GM10248 (cell line): ENCODE data around the gene MCEMP1.

Experiments
- CTCF ChIA-PET: fragments of 300-600 bp; sonication (Branson Sonifier 250); formaldehyde crosslinking; extraction: SDS; loops from one replicate; lab custom pipeline; 2021; ENCODE audit warnings: antibody characterized with exemption; lab: Yijun Ruan, JAX
- POLR2A ChIA-PET: fragments of 350-650 bp; sonication (Branson Sonifier 250); formaldehyde crosslinking; extraction: SDS; loops from one replicate; lab custom pipeline; 2020; ENCODE audit warnings: antibody characterized with exemption; lab: Yijun Ruan, JAX
- DNase-seq: peaks from one replicate; pipeline ENCODE4 v3.0.0; 2012; ENCODE audit errors: extremely low spot score
- CTCF ChIP-seq: IDR thresholded peaks from 2 replicates; pipeline ENCODE4 v1.5.1; 2012; ENCODE audit warnings: mild to moderate bottlenecking, low read depth; ENCODE audit errors: extremely low read depth, missing control alignments, control extremely low read depth

MCEMP1 gene

DNA sequence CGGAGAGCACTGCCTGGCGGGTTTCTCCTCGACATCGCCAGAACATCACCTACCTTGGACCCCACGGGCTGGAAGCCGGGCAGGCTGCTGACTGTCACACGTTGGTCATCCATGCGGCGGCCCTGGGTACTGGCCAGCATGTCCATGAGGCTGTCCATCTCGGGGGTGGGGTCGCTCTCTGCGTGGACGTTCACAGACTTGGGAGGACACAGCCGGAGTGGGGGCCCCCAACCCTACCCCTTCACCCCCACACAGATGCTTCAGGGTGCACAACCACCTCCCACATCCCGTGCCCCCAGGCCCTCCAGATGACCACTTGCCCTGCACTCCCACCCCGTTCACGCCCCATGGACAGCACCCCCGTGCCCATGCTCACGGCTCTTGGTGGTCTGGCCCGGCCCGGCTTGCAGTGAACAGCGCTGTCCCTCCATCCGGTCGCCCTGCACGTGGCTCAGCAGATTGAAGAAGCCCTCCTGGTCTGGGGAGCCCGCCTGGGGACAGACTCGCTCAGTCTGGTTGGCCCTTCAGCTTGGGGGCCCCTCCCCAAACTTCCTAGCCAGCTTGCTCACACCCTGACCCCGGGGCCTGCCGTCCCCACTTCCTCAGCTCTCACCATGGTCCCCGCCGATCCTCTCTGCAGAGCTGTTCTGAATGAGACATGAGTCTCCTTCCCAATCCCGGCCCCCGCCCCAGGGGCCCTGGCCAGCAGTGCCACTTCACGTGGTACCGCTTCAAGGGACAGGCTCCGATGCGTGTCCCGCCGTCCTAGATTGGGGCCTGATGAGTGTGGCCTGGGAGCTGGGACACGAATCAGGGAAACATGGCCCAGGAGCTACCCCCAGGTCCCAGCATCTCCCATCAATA, 44.3 kb upstream of the MCEMP1 start:
- no peak for TF ChIP-seq CTCF
- DNase-seq: no peak
- CTCF ChIA-PET: interaction anchor here (1.1 to 3.9 kb wide), 4 partner anchors 20 to 237 kb away, joined by 4 to 12 read pairs (median 6); partner anchors contain the start of gene TRAPPC5
- POLR2A ChIA-PET: no interaction called here

DNA sequence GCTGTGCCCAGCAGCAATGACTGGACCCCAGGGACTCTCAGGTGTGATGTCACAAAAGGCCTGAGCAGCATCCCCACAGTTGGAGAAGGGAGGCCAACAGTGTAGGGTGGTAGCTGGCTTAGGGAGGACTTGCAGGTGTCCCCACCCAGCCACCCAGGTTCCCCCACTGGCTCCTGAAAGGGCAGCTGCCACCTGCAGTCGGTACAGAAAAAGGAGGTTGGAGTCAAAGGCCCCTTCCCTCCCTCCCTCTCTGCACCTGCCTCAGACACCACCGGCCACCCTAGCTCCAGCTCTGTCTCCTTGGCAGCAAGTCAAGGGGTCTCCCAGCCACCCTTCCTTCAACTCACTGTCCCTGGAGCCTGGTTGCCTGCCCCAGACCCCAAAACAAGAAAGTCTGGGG, 43.2 kb upstream of the MCEMP1 start, which contains the start of gene PCP2:
TSS of gene PCP2 (minus strand) at position 22 of the 400 bp plus-strand sequence. CDS start 262 bp downstream, outside the sequence.
- no peak for TF ChIP-seq CTCF
- no peak for DNase-seq
- CTCF ChIA-PET: interaction anchor here (1.1 to 3.9 kb wide), 4 partner anchors 19 to 236 kb away, joined by 4 to 12 read pairs (median 6); partner anchors contain the start of gene TRAPPC5
- POLR2A ChIA-PET: interaction anchor here (1.1 kb wide), 1 partner anchor 8 kb away, joined by 3 read pairs; no protein-coding TSS in a partner anchor

GRCh38 chr19:7635670-7636069, 41.2 kb upstream of the MCEMP1 start:
- CTCF ChIA-PET: interaction anchor here (1.0 to 3.9 kb wide), 5 partner anchors 17 to 227 kb away, joined by 3 to 12 read pairs (median 6); partner anchors contain the start of gene TRAPPC5
- POLR2A ChIA-PET: interaction anchor here (0.6 to 1.0 kb wide), 3 partner anchors 49 to 549 kb away, joined by 3 to 4 read pairs (median 3); no protein-coding TSS in a partner anchor
- DNase-seq: no peak
- no peak for TF ChIP-seq CTCF

DNA sequence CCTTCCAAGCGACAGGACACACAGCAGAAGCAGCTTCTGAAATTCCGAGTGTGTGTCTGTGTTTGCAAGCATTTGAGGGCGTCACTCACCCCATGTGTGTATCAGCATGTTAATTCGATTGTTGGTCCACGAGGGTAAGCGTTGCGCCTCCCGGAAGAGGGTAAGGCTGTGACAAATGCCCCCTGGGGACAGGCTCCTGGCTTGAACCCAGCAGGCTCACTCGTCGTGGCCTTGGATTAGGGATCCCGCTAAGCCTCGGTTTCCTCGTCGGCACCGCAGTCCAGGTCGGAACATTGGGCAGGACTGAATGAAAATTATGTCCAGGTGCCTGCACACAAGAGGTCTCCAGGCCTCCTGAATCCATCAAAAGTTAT, 40.6 kb upstream of the MCEMP1 start:
- no peak for DNase-seq
- ChIA-PET CTCF (interaction anchor here (1.2 to 2.9 kb wide), 2 partner anchors 163 to 226 kb away, joined by 3 to 11 read pairs; no protein-coding TSS in a partner anchor), POLR2A (interaction anchor here (0.7 kb wide), 1 partner anchor 254 kb away, joined by 3 read pairs; no protein-coding TSS in a partner anchor)
- TF ChIP-seq CTCF: no peak

DNA sequence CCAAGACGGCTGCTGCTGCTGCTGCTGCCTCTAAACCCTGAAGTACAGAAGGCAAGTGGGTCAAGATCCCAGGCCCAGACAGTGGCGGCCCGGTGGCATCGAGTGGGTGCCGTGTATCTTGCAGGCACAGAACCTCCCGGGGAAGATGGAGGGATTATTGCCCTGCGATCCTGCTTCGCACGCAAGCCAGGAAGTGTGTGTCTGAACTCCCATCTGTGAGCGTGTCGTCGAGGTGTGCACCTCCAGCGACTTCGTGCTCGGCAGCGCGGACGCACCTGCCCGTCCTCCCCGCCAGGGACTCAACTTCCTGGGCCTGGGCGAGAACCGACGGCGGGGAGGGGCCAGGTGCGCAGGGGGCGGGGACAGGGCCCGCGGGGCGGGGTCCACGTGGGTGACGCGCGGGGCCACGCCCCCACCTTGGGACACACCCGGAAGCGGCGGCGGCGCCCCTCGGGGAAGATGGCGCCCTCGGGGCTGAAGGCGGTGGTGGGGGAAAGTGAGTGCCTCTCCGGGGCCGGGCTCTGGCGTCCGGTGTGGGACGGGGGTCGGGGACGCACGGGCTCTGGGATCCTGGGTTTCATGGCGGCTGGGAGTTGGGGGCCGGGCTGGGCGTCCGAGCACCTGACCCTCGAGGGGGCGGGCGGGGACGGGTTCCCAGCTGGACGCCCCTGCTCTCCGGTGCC, 40.1 kb upstream of the MCEMP1 start, which contains the start of gene STXBP2:
TSS of gene STXBP2 (plus strand) at position 420 of the 683 bp plus-strand sequence. CDS start at position 460, 40 bp downstream.
- CTCF ChIA-PET: interaction anchor here (1.0 to 2.9 kb wide), 3 partner anchors 44 to 163 kb away, joined by 4 to 11 read pairs (median 7); partner anchors contain the start of gene TRAPPC5
- POLR2A ChIA-PET: no interaction called here
- peak; percentile 99 for DNase-seq
- TF ChIP-seq CTCF: no peak
